Measurements from ENCODE around the gene CHRNA4.

CHRNA4 gene

DNA sequence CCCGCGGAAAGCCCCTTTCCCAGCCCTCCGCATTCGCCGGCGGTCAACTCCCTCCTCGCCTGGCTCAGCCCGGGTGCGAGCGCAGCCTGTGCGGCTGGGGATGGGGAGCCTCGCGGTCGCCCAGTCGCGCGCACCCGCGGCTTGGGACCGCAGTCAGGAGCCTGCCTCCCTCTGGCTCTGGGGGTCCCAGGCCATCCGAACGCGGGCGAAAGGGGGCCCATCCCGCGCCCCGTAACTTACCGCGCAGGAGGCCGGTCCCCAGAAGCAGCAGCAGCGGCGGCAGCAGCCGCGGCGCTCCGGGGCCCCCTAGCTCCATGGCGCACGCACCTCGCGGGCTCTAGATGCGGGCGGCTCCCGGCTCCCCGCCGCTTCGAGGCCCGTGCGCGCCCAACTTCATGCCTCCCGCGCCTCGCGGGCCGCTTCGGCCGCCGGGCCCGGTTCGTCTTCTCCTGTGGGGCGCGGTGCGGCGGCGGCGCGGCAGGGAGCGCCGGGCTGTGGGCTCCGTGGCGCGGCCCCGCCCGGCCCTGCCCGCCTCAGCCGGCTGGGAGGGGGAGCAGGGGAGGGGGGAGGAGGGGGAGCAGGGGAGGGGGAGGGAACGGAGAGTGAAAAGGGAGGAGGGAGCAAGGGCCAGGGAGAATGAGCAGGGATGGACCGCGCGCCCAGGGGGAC, at the start of gene CHRNA4:
TSS of gene CHRNA4 (minus strand) at position 500 of the 669 bp plus-strand sequence. CDS start at position 316, 184 bp downstream.
- Mint-ChIP-seq H3K4me3 (no peak within 1 kb of the TSS), H3K9me3 (no peaks in the 10 kb centered on the region), H3K36me3 (ENCODE audit: low read depth) (no peaks in the 10 kb centered on the region), H3K4me1 (ENCODE audit: low read depth) (no peaks in the 10 kb centered on the region), H3K27me3 (peaks cover 43% of the 10 kb centered on the region), H3K27ac (no peak within 1 kb of the TSS)
- intact Hi-C loops (cut with micrococcal nuclease), result no loop called here

DNA sequence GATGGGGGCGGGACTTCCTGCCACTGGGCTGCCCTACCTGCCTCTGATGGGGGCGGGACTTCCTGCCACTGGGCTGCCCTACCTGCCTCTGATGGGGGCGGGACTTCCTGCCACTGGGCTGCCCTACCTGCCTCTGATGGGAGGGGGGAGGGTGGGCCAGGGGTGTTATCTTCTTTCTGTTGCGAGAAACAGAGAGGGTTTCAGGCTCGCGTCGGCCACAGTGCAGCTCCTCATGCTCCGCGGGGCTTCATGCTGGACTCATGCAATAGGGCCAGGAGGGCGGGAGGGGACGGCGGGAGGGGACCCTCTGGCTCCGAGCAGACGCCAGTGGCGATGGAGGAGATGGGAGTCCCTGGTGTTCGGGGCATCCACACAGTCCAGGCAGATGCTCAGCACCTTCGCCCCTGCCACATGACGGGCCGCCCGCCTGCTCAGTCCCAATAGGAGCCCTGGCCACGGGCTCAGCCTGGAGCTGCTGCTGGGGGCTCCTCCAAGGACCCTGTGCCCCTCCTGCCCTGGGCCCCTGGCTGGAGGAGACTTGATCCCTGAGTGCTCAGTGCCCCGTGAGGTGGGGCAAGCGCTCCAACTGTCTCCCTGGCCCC, 48.8 kb upstream of the CHRNA4 start:
- intact Hi-C loops (cut with micrococcal nuclease), result no loop called here
- H3K27me3 Mint-ChIP-seq, result peaks cover 2% of the 10 kb centered on the region
- no peaks in the 10 kb centered on the region for H3K36me3 Mint-ChIP-seq (ENCODE audit: low read depth)
- H3K4me1 Mint-ChIP-seq (ENCODE audit: low read depth), result no peaks in the 10 kb centered on the region
- no peak overlapping the region for H3K27ac Mint-ChIP-seq
- no peaks in the 10 kb centered on the region for H3K9me3 Mint-ChIP-seq
- no peak overlapping the region for H3K4me3 Mint-ChIP-seq

DNA sequence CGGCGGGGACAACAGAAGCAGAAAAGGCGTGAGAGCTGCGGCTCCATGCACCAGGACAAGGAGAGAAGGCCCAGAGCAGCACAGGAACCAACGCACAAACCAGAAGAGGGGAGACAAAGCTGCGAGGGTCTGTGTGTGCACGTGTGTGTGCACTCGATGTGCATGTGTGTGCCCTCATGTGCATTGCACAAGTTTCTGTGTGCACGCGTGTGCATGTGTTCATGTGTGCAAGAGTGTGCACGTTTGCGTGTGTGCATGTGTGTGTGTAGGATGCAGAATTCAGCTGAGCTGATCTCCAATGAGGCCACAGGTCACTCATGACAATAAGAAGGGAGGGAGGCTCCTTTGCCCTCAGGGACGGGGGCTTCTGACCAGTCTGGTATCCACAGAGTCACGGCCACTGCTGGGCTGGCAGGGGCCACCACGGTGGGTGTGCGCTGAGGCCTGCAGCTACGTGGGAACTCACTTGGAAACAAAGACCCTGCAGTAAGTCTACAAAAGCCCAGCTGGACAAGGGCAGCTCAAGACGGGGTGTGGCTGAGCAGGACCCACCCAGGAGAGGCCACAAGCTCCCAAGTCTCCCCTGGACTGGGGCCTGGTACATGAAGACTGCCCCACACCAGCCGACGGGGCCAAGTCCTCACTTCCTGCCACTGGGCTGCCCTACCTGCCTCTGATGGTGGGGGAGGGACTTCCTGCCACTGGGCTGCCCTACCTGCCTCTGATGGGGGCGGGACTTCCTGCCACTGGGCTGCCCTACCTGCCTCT, 48.1 kb upstream of the CHRNA4 start:
- Mint-ChIP-seq H3K36me3 (ENCODE audit: low read depth) (no peaks in the 10 kb centered on the region), H3K9me3 (no peaks in the 10 kb centered on the region), H3K27ac (no peak overlapping the region)

DNA sequence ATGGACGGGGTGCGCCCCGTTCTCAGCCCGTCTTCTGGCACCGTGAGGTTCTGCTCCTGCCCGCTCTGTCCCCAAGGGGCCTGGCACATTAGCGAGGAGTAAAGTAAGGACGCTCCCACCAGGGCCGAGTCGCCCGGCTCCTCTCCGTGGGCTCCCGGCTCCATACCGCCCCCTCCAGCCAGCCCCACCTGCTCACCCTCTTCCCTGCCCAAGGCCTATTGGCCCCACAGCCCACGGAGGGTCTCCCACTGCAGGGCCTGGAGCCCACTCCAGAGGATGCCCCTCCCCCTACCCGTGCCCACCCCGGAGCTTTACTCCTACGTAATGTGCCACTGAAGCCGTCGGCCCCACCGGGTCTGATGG, 47.5 kb upstream of the CHRNA4 start:
- Mint-ChIP-seq H3K4me1 (ENCODE audit: low read depth) (no peaks in the 10 kb centered on the region), H3K4me3 (no peak overlapping the region), H3K27ac (no peak overlapping the region), H3K9me3 (no peaks in the 10 kb centered on the region), H3K27me3 (peaks cover 2% of the 10 kb centered on the region), H3K36me3 (ENCODE audit: low read depth) (no peaks in the 10 kb centered on the region)
- intact Hi-C loops (cut with micrococcal nuclease), result no loop called here

More for the DNA sequence above, 48.1 kb upstream of the CHRNA4 start:
- H3K27me3 Mint-ChIP-seq, result peaks cover 2% of the 10 kb centered on the region
- H3K4me3 Mint-ChIP-seq, result no peak overlapping the region
- no peaks in the 10 kb centered on the region for H3K4me1 Mint-ChIP-seq (ENCODE audit: low read depth)
- intact Hi-C loops (cut with micrococcal nuclease), result no loop called here

DNA sequence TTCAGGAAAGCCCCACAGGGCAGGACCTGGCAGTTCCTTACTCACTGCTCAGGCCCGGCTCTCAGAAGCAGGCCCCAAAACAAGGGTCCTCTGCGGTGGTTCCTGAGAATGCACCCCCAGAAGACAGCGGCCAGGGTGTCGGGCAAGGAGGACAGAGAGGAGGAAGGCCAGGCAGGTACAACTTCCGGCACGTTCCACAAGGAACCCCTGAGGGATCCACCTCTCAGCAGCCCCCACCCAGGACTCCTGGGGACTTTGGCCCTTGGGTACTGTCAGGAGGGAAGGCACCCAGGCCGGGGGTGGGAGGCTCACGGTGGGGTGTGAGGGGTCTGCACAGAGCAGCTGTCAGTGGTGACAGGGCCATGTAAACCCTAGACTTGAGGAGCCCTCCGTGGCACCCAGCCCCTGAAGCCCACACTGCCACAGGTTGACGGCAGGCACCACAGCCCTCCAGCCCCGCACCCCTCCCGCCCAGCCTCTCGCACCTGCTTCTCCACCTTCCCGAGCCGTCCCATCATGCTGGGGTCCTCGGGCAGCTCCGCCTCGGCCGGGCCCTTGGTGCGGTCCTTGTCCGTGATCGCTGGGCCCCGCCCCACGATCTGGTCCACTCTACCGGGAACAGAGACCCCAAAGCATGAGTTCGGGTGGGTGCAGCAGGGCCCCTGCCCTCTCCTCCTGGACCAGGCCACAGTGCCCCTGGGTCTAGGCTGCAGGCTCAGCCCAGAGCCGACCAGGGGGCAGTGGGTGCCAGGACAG, 47.0 kb upstream of the CHRNA4 start:
- H3K4me3 Mint-ChIP-seq, result no peak overlapping the region
- H3K4me1 Mint-ChIP-seq (ENCODE audit: low read depth), result no peaks in the 10 kb centered on the region
- intact Hi-C loops (cut with micrococcal nuclease), result no loop called here
- H3K27ac Mint-ChIP-seq, result no peak overlapping the region
- peaks cover 2% of the 10 kb centered on the region for H3K27me3 Mint-ChIP-seq
- no peaks in the 10 kb centered on the region for H3K9me3 Mint-ChIP-seq
- no peaks in the 10 kb centered on the region for H3K36me3 Mint-ChIP-seq (ENCODE audit: low read depth)

DNA sequence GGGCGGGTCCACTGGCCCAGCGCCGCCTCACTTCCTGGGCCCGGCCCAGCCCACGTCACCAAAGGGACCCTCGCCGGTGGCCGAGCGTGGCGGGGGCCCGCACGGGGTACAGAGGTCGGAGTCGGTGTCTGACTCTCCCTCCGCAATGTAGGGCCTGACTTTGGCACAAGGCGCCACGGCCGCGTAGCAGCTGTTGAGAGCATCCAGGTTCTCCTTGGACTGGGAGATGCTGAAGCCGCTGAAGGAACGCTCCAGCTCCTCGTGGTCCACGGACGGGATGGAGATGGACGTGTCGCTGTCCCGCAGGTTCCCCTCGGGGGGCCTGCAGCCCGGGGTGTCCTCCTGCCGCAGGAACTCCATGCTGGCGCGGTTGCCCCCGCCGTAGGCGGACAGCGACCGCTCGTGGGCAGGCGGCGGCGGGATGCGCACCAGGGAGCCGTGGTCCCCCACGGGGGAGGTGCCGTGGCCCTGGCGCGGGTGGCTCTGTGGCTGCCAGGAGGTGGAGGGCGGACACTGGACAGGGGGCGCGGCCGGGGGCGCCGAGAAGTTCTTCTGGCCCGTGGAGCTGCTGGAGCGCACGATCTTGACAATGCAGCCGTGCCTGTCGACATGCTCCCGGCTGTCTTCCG, 45.6 kb upstream of the CHRNA4 start:
- intact Hi-C loops (cut with micrococcal nuclease), result no loop called here
- H3K27me3 Mint-ChIP-seq, result peaks cover 2% of the 10 kb centered on the region
- no peaks in the 10 kb centered on the region for H3K4me1 Mint-ChIP-seq (ENCODE audit: low read depth)
- H3K27ac Mint-ChIP-seq, result no peak overlapping the region
- H3K4me3 Mint-ChIP-seq, result no peak overlapping the region
- no peaks in the 10 kb centered on the region for H3K36me3 Mint-ChIP-seq (ENCODE audit: low read depth)
- no peaks in the 10 kb centered on the region for H3K9me3 Mint-ChIP-seq

DNA sequence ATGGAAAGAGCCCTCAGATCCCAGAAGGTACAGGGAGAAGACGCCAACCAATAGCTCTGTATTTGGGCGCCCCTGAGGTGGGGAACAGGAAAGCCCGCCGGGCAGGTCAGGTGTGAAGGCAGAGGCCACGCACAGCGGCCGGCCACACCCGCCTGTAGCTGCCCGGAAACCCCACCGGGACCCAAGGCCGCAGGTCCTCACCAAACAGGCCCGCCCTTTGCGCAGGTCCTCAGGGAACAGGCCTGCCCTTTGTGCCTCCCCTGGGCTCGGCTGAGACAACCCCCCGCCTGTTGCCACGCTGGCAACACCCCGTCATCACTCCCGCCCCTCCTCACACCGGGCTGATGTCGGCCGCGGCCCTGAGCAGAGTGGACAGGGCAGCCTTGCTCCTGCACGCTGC, 44.9 kb upstream of the CHRNA4 start:
- intact Hi-C loops (cut with micrococcal nuclease), result no loop called here
- no peaks in the 10 kb centered on the region for H3K36me3 Mint-ChIP-seq (ENCODE audit: low read depth)
- H3K27me3 Mint-ChIP-seq, result peaks cover 2% of the 10 kb centered on the region
- no peak overlapping the region for H3K4me3 Mint-ChIP-seq
- H3K4me1 Mint-ChIP-seq (ENCODE audit: low read depth), result no peaks in the 10 kb centered on the region
- H3K27ac Mint-ChIP-seq, result no peak overlapping the region
- no peaks in the 10 kb centered on the region for H3K9me3 Mint-ChIP-seq

DNA sequence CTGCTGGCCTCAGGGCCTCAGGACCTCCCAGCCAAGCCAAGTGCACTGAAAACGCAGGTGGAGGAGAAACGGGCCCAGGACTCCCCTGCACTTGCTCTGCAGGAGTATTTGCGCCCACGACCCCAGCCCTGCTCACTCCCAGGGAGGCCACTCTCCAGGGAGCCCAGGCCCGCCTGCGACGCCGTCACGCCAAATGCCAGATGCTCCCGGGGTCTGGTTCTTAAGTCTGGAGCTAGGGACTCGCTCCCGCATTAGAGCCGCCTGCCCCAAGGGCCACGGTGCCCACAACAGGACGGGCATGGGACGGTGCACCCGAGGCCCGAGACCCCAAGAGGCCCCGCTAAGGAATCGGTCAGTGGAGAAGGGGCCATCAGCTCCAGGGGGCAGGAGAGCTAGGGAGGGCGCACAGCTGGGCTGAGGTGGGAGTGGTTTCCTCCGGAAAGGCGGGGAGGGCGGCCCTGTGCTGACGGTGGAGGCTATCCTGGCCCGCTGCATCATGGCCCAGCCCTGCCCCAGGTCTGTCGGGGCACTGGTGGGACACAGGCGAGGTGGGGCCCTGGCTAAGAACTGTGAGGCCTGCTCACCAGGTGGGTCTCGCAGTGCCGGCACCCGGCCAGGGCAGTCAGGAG, 44.1 kb upstream of the CHRNA4 start:
- Mint-ChIP-seq H3K4me3 (no peak overlapping the region), H3K4me1 (ENCODE audit: low read depth) (no peaks in the 10 kb centered on the region), H3K27ac (no peak overlapping the region), H3K9me3 (no peaks in the 10 kb centered on the region), H3K36me3 (ENCODE audit: low read depth) (no peaks in the 10 kb centered on the region), H3K27me3 (peaks cover 2% of the 10 kb centered on the region)
- intact Hi-C loops (cut with micrococcal nuclease), result no loop called here

DNA sequence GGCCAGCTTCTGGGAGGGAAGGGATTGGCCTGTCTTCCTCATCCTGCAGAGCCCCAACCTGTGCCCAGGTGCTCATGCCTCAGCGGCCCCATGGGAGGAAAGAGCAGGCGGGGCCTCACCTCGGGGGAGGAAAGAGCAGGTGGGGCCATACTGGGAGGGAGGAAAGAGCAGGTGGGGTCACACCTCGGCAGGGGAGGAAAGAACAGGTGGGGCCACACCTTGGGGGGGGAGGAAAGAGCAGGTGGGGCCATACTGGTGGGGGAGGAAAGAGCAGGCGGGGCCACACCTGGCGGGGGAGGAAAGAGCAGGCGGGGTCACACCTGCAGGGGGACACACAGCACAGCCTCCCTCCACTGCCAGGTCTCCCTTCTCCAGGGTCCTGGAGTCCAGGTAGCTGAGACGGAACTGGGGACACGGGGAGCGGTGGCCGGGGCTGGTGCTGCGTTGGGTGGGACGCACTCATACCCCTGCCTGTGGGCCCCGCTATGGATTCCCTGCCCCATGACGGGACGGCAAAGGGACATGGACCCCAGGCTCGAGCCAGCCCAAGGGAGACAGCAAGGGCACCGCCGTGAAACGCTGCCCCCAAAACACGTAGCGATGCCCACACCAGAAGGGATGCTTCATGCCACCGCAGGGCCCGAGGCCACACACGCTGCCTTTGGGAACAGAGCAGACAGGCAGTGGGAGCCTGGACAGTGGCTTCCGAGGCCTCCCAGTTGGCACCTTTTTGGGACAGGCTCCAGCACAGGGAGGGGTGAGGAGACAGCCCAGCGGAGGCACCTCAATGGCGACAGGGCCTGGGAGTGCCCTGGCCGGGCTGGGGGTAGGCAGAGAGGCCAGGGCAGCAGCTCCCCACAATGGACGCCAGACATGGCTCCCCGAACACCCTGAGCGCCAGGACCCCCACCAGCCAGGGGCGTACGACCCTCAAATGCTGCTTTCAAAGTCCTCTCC, 43.3 kb upstream of the CHRNA4 start:
- no peaks in the 10 kb centered on the region for H3K9me3 Mint-ChIP-seq
- peaks cover 2% of the 10 kb centered on the region for H3K27me3 Mint-ChIP-seq
- H3K4me1 Mint-ChIP-seq (ENCODE audit: low read depth), result no peaks in the 10 kb centered on the region
- no peak overlapping the region for H3K27ac Mint-ChIP-seq
- no peaks in the 10 kb centered on the region for H3K36me3 Mint-ChIP-seq (ENCODE audit: low read depth)
- intact Hi-C loops (cut with micrococcal nuclease), result no loop called here
- no peak overlapping the region for H3K4me3 Mint-ChIP-seq

DNA sequence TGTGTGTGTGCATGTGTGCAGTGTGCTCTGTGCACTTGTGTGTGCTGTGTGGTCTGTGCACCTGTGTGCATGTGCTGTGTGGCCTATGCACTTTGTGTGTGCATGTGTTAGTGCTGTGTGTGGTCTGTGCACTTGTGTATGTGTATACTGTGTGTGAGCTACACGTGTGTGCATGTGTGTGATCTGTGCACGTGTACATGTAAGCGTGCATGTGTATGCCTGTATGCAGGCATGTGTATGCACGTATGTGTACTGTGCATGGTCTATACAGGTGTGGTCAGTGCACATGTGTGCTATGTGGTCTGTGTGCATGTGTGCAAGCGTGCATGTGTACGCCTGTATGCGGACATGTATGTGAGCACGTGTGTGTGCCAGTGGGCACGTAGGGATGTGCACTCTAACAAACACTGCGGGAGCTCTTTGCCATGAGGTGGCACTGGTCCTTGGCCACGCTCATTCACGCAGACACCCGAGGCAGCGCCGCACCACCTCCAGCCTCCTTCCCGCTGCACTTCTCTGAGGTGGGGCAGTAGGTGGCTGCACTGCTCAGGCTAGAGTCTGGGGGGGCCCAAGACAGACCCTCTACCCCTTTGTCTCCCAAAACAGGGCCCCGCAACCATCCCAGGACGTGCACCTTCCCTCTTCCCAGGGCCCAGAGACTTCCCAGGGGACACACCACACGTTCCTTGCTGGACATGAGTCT, 42.4 kb upstream of the CHRNA4 start:
- Mint-ChIP-seq H3K4me3 (no peak overlapping the region), H3K27ac (no peak overlapping the region), H3K9me3 (no peaks in the 10 kb centered on the region), H3K36me3 (ENCODE audit: low read depth) (no peaks in the 10 kb centered on the region), H3K27me3 (peaks cover 2% of the 10 kb centered on the region), H3K4me1 (ENCODE audit: low read depth) (no peaks in the 10 kb centered on the region)
- intact Hi-C loops (cut with micrococcal nuclease), result no loop called here

DNA sequence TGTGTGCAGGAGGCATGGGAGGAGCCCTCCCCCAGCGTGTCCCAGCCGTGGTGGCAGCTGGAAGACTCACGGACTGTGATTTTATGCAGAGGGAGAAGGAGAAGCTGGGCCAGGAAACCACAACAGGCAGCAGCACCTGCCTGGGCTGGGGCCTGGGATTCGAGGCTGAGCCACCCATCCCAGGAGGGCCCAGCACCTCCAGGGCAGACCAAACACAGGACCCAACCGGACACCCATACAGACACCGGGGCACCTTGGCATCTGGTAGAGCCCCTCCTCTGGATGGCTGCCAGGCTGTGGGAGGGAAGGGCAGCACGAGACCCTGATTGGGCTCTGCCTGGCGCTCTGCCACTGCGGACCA, 41.7 kb upstream of the CHRNA4 start:
- Mint-ChIP-seq H3K4me1 (ENCODE audit: low read depth) (no peaks in the 10 kb centered on the region), H3K9me3 (no peaks in the 10 kb centered on the region), H3K4me3 (no peak overlapping the region), H3K27me3 (peaks cover 1% of the 10 kb centered on the region), H3K36me3 (ENCODE audit: low read depth) (no peaks in the 10 kb centered on the region), H3K27ac (no peak overlapping the region)
- intact Hi-C loops (cut with micrococcal nuclease), result no loop called here

DNA sequence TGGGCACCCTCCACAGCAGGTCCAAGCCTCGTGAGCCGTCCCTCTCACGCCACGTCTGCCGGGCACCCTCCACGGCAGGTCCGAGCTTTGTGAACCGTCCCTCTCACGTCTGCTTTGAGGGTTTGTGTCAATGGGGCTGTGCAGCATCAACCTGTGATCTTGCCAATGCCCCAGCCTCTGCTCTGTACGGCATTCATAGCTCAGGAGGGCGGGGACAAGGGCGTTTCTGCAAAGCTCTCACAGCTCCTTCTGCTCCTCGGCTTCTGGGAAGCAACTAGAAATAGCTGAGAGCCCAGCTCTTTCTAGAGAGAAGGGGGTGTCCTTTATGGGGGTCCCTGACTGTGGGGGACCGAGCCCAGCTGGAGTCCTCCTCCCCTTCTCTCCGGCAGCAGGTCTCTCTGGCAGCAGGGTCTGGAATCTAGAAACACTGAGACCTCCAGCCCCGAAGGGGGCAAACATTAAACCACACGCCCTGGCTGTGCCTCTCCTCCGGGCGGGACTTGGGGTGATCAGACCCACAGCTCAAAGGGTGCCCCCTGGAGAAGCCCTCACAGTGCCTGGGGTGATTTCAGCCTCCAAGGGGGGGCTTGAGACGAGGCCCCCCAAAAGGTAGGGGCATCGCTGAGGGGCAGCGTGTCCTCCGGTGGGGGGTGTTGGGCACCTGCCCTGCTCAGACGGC, 41.2 kb upstream of the CHRNA4 start:
- intact Hi-C loops (cut with micrococcal nuclease), result no loop called here

More for the DNA sequence above, 41.2 kb upstream of the CHRNA4 start:
- H3K4me1 Mint-ChIP-seq (ENCODE audit: low read depth), result no peaks in the 10 kb centered on the region
- H3K36me3 Mint-ChIP-seq (ENCODE audit: low read depth), result no peaks in the 10 kb centered on the region
- H3K27ac Mint-ChIP-seq, result no peak overlapping the region
- no peaks in the 10 kb centered on the region for H3K9me3 Mint-ChIP-seq
- H3K4me3 Mint-ChIP-seq, result no peak overlapping the region
- H3K27me3 Mint-ChIP-seq, result no peaks in the 10 kb centered on the region

Data from dendritic cell treated with granulocyte-macrophage colony-stimulating factor and Interleukin-4, amounts not matched to agents 40 ng/mL and 50 ng/mL, for 4 days (primary cell).